SK-N-SH treated with all-trans-retinoic acid at 6 μM for 48 hours (cell line): ENCODE data around the gene AGAP1.

Source experiments
- ATAC-seq: fragments of 200-7000 bp; cut with Tn5 transposase; 3 replicates; pipeline ENCODE4 v1.9.1; 2020; ENCODE audit warnings: mild to moderate bottlenecking, moderate library complexity
- BACH2 ChIP-seq: fragments of 250-450 bp; sonication (Bioruptor Pico); IDR thresholded peaks from 2 replicates; pipeline ENCODE4 v1.9.0; 2021; ENCODE audit warnings: mild to moderate bottlenecking, borderline replicate concordance
- ESRRG ChIP-seq: fragments of 250-450 bp; sonication (Bioruptor Pico); IDR thresholded peaks from 2 replicates; pipeline ENCODE4 v1.6.1; 2021; ENCODE audit warnings: mild to moderate bottlenecking
- GLIS3 ChIP-seq: fragments of 250-450 bp; sonication (Bioruptor Pico); IDR thresholded peaks from 2 replicates; pipeline ENCODE4 v1.5.0; 2020; ENCODE audit warnings: mild to moderate bottlenecking, moderate library complexity
- ISL1 ChIP-seq: fragments of 250-450 bp; sonication (Bioruptor Pico); IDR thresholded peaks from 2 replicates; pipeline ENCODE4 v2.1.2; 2022; ENCODE audit warnings: mild to moderate bottlenecking, moderate library complexity
- OSR1 ChIP-seq: fragments of 250-450 bp; sonication (Bioruptor Pico); IDR thresholded peaks from 2 replicates; pipeline ENCODE4 v1.8.0; 2022; ENCODE audit warnings: moderate library complexity, mild to moderate bottlenecking, inconsistent platforms
- PPARA ChIP-seq: fragments of 250-450 bp; sonication (Bioruptor Pico); IDR thresholded peaks from 2 replicates; pipeline ENCODE4 v1.5.0; 2020; ENCODE audit warnings: mild to moderate bottlenecking, borderline replicate concordance
- TOX ChIP-seq: fragments of 250-450 bp; sonication (Bioruptor Pico); IDR thresholded peaks from 2 replicates; pipeline ENCODE4 v1.8.0; 2021; ENCODE audit warnings: mild to moderate bottlenecking, moderate library complexity, borderline replicate concordance
- ZFP3 ChIP-seq: fragments of 250-450 bp; sonication (Bioruptor Pico); IDR thresholded peaks from 2 replicates; pipeline ENCODE4 v1.5.0; 2020; ENCODE audit warnings: mild to moderate bottlenecking, moderate library complexity
- ZNF8 ChIP-seq: fragments of 450-650 bp; formaldehyde crosslinking; IDR thresholded peaks from 2 replicates; pipeline ENCODE4 v1.5.0; 2020; ENCODE audit warnings: mild to moderate bottlenecking, moderate library complexity
- TF ChIP-seq, protein P1 (sequence below): fragments of 250-450 bp; sonication (Bioruptor Pico); IDR thresholded peaks from 2 replicates; pipeline ENCODE4 v1.5.0; 2020; ENCODE audit warnings: mild to moderate bottlenecking, moderate library complexity
- TF ChIP-seq, protein P2 (sequence below): fragments of 250-450 bp; sonication (Bioruptor Pico); IDR thresholded peaks from 2 replicates; pipeline ENCODE4 v1.8.0; 2021; ENCODE audit warnings: low read depth, mild to moderate bottlenecking, moderate library complexity, borderline replicate concordance
- TF ChIP-seq, protein P3 (sequence below): fragments of 250-450 bp; sonication (Bioruptor Pico); IDR thresholded peaks from 2 replicates; pipeline ENCODE4 v1.5.1; 2020; ENCODE audit warnings: low read depth, mild to moderate bottlenecking, moderate library complexity
- TF ChIP-seq, protein P4 (sequence below): fragments of 250-450 bp; sonication (Bioruptor Pico); IDR thresholded peaks from 2 replicates; pipeline ENCODE4 v1.8.0; 2020; ENCODE audit warnings: mild to moderate bottlenecking, moderate library complexity, borderline replicate concordance

The AGAP1 gene

DNA sequence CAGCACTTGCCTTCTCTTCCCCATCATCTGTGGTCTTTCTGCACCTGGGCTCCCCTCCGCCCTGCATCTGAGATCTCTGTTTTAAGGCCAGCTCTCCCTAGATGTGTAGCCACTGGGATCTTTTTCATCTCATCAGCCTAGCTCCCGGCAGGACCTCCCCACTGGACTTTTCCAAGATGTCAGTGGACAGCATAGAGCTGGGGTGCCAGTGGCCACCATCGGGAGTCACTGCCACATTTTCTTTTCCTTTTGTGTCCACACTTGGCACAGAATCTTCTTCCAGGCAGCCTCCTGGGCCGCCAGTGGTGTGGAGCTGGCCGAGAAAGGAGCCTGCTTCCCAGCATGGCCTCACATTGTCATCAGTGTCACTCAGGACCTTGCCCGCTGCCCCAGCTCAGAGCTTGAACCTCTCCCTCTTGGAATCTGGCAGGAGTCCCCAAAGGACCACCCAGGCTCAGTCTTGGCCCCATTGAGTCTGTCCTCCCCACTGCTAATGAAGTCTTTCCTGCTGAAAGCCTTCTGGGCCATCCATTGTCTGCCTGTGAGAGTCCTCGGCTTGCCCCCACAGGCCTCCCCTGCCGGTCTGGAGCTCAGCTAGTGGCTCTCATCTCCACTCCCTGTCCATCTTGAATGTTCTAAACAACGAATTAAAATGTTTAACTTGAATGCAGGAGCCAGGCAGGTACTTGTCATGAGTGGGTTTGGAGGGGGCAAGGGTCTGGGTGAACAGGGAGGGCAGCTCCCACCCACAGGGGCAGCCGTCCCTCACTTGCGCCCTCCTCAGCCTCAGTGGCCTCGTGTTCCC is 349.9 kb downstream of the AGAP1 start:
- TF ChIP-seq, protein P1, sequence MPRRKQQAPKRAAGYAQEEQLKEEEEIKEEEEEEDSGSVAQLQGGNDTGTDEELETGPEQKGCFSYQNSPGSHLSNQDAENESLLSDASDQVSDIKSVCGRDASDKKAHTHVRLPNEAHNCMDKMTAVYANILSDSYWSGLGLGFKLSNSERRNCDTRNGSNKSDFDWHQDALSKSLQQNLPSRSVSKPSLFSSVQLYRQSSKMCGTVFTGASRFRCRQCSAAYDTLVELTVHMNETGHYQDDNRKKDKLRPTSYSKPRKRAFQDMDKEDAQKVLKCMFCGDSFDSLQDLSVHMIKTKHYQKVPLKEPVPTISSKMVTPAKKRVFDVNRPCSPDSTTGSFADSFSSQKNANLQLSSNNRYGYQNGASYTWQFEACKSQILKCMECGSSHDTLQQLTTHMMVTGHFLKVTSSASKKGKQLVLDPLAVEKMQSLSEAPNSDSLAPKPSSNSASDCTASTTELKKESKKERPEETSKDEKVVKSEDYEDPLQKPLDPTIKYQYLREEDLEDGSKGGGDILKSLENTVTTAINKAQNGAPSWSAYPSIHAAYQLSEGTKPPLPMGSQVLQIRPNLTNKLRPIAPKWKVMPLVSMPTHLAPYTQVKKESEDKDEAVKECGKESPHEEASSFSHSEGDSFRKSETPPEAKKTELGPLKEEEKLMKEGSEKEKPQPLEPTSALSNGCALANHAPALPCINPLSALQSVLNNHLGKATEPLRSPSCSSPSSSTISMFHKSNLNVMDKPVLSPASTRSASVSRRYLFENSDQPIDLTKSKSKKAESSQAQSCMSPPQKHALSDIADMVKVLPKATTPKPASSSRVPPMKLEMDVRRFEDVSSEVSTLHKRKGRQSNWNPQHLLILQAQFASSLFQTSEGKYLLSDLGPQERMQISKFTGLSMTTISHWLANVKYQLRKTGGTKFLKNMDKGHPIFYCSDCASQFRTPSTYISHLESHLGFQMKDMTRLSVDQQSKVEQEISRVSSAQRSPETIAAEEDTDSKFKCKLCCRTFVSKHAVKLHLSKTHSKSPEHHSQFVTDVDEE (CRISPR knock-in tag), result no peak
- ATAC-seq, result no peak

DNA sequence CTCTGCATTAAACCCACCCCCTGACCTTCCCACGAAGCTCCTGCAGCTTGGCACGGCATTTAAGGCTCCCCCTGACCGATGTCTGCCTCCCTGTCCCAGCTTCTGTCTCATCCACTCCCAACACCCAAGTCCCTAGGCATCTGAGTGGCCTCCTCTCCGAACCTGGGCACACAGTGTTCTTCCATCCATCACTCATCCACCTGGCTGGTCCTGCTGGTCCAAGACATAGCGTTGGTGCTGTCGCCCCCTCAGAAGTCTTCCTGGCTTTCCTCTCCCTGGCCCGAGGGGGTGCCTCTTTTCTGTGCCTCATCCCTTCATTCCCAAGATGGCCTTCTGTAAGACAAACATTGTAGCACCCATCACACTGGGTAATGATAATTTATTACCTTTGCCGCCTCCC is 350.7 kb downstream of the AGAP1 start:
- TF ChIP-seq ESRRG (CRISPR knock-in tag) (no peak), BACH2 (no peak)
- TF ChIP-seq, protein P2, sequence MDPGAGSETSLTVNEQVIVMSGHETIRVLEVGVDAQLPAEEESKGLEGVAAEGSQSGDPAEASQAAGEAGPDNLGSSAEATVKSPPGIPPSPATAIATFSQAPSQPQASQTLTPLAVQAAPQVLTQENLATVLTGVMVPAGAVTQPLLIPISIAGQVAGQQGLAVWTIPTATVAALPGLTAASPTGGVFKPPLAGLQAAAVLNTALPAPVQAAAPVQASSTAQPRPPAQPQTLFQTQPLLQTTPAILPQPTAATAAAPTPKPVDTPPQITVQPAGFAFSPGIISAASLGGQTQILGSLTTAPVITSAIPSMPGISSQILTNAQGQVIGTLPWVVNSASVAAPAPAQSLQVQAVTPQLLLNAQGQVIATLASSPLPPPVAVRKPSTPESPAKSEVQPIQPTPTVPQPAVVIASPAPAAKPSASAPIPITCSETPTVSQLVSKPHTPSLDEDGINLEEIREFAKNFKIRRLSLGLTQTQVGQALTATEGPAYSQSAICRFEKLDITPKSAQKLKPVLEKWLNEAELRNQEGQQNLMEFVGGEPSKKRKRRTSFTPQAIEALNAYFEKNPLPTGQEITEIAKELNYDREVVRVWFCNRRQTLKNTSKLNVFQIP (CRISPR knock-in tag), result no peak
- TF ChIP-seq, all 23 proteins: peak for 0

DNA sequence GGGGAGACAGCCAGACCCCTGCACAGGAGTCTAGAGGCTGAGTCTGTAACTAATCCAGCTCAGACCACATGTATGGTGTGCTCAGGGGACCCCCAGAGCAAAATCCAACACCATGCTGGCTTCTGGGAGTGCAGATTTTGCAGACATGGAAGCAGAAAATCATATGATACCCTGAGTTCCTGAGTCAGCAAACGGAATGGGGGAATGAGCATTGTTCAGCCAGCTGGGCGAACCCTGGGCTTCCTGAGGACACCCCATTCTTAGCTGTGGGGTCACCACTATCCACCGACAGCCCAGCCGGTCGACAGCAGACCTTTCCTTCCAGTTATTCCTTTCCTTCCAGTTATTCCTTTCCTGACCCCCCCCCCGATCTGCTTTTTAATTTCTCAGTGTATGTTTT is 351.4 kb downstream of the AGAP1 start:
- TF ChIP-seq, protein P2 (CRISPR knock-in tag), result no peak
- TF ChIP-seq, all 23 proteins: peak for 0
- ATAC-seq, result no peak

More for the DNA sequence above, 350.7 kb downstream of the AGAP1 start:
- no peak for ATAC-seq

DNA sequence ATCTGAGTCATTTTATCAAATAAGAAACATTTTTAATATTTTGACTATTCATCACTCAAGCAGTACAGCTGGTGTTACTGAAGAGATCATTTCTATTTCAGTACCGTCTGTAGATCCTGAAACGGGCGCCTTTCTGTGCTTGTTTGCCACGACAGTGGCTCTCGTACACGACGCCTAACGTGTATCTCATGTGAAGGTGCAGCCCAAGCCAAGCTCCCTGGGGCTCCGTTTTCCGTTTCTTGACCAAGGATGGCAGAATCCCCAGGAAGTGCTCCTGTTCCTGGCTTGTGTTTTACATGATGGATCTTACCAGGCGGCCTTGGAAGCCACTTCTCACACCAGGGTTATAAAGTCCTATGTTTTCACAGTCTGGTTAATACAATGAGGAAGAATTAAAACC is 353.7 kb downstream of the AGAP1 start:
- TF ChIP-seq, protein P3, sequence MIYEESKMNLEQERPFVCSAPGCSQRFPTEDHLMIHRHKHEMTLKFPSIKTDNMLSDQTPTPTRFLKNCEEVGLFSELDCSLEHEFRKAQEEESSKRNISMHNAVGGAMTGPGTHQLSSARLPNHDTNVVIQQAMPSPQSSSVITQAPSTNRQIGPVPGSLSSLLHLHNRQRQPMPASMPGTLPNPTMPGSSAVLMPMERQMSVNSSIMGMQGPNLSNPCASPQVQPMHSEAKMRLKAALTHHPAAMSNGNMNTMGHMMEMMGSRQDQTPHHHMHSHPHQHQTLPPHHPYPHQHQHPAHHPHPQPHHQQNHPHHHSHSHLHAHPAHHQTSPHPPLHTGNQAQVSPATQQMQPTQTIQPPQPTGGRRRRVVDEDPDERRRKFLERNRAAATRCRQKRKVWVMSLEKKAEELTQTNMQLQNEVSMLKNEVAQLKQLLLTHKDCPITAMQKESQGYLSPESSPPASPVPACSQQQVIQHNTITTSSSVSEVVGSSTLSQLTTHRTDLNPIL (CRISPR knock-in tag), result no peak
- TF ChIP-seq, protein P2 (CRISPR knock-in tag), result no peak
- TF ChIP-seq OSR1 (CRISPR knock-in tag) (no peak), GLIS3 (CRISPR knock-in tag) (no peak), TOX (CRISPR knock-in tag) (no peak), ZFP3 (no peak), ISL1 (CRISPR knock-in tag) (no peak), ZNF8 (CRISPR knock-in tag) (no peak), PPARA (CRISPR knock-in tag) (no peak), ESRRG (CRISPR knock-in tag) (no peak)
- TF ChIP-seq, protein P4, sequence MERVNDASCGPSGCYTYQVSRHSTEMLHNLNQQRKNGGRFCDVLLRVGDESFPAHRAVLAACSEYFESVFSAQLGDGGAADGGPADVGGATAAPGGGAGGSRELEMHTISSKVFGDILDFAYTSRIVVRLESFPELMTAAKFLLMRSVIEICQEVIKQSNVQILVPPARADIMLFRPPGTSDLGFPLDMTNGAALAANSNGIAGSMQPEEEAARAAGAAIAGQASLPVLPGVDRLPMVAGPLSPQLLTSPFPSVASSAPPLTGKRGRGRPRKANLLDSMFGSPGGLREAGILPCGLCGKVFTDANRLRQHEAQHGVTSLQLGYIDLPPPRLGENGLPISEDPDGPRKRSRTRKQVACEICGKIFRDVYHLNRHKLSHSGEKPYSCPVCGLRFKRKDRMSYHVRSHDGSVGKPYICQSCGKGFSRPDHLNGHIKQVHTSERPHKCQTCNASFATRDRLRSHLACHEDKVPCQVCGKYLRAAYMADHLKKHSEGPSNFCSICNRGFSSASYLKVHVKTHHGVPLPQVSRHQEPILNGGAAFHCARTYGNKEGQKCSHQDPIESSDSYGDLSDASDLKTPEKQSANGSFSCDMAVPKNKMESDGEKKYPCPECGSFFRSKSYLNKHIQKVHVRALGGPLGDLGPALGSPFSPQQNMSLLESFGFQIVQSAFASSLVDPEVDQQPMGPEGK (CRISPR knock-in tag), result no peak
- no peak for ATAC-seq
